ENCODE measurements around the gene CSRP2.

- TF ChIP-seq CTCF (IDR thresholded peaks at IDR 0.05; ENCODE audit: poor library complexity, severe bottlenecking) (no peak), POLR2AphosphoS5 (IDR thresholded peaks at IDR 0.05) (no peak), EP300 (conservative IDR thresholded peaks at IDR 0.05; ENCODE audit: poor library complexity, severe bottlenecking) (no peak), EZH2 (IDR thresholded peaks at IDR 0.05; ENCODE audit: borderline replicate concordance, insufficient read depth, low read length, poor library complexity, severe bottlenecking) (no peak), MXI1 (conservative IDR thresholded peaks at IDR 0.05; ENCODE audit: poor library complexity, severe bottlenecking) (no peak), RAD21 (conservative IDR thresholded peaks at IDR 0.05) (no peak), TAF1 (IDR thresholded peaks at IDR 0.05; ENCODE audit: low read depth) (no peak), SMC3 (conservative IDR thresholded peaks at IDR 0.05; ENCODE audit: poor library complexity) (no peak)
Measured at GRCh38 chr12:76915361-76916169, 36.7 kb upstream of the CSRP2 start.
